Measurements from ENCODE around the gene LRRC37A3. TPM values are rescaled to one million over a fixed set of nuclear protein-coding genes. Genes with fewer than 3 reads are reported as not detected.

The LRRC37A3 gene
- total and polyA plus RNA-seq, 2 of the 13 experiments (the other 11 are each of a cell fraction or from before 2014, with no cell fraction given): 0.62 to 1.1 TPM

DNA sequence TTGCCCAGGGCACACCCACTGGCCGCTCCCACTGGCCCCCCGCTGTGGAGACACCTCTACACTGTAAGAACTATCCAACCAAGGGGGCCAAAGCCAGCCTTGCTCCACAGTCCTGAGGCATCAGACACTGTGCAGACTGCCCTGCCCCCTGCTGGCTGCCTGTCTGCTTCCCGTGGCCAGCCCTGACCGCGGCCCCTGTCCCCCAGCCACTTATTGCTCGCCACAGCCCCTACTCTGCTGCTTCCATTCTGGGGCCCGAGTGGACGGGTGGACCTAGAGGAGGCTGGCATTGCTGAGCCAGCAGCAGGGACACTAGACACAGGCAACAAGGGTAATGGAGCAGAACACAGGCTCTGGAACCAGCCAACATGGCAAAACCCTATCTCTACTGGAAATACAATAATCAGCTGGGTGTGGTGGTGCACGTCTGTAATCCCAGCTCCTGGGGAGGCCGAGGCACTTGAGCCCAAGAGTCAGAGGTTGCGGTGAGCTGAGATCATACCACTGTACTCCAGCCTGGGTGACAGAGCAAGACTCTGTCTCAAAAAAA is 19.7 kb upstream of the LRRC37A3 start:
- Histone ChIP-seq H3K36me3 (replicated peaks in 1 of 2; ENCODE audit: control insufficient read depth in 1 of 2, insufficient read depth in 2 of 2, low read length in 2 of 2) (no peaks in the 10 kb centered on the region), H3K79me2 (ENCODE audit: insufficient read depth, low read length) (no peaks in the 10 kb centered on the region), H3K4me1 (ENCODE audit: insufficient read depth, low read length) (peaks cover 10% of the 10 kb centered on the region), H3K4me2 (ENCODE audit: low read depth, low read length) (peak overlapping the region; percentile 45), H4K20me1 (ENCODE audit: insufficient read depth, low read length) (no peaks in the 10 kb centered on the region), H3K9ac (ENCODE audit: insufficient read depth, low read depth, low read length) (no peak overlapping the region), H2AFZ (ENCODE audit: low read length) (no peak overlapping the region), H3K9me3 (ENCODE audit: low read length) (no peaks in the 10 kb centered on the region), H3K4me3 (replicated peaks in 1 of 3; ENCODE audit: insufficient read depth in 1 of 3, low read depth in 2 of 3, low read length in 3 of 3) (no peak overlapping the region; a peak in 1 of 6 replicates), H3K27ac (ENCODE audit: extremely low read length, insufficient read depth, low read length) (no peak overlapping the region), H3K27me3 (ENCODE audit: control insufficient read depth in 1 of 2, insufficient read depth in 2 of 2, low read length in 2 of 2) (no peaks in the 10 kb centered on the region)
- ChIA-PET POLR2A (interaction anchor here (1.2 kb wide), 1 partner anchor 36 kb away, joined by 3 read pairs; no protein-coding TSS in a partner anchor), CTCF (ENCODE audit: low intra/inter-chr PET ratio, low total read pairs) (interaction anchor here (1.3 to 2.1 kb wide), 3 partner anchors 12 to 162 kb away, joined by 3 to 9 read pairs (median 9); partner anchors contain the start of gene LRRC37A3)
- DNase-seq (ENCODE audit: low spot score) (peak; percentile 58), FAIRE-seq (no peak), ATAC-seq (peak; percentile 96)
- 37% methylated on average over 9 of the region's 11 CpGs for WGBS (ENCODE audit: low lambda C conversion rate)
- no TSS peak for BruUV-seq (replicated peaks)
- in situ Hi-C loops (cut with HindIII; ENCODE audit: extremely low pct_ligation_motif_present, low pct_unique_long_range_greater_than_20kb) (no loop called here), intact Hi-C loops (cut with micrococcal nuclease; ENCODE audit: unreplicated experiment) (loop anchor here (5.0 kb wide), 1 partner anchor 232 kb away; no protein-coding TSS in a partner anchor)
- peak; percentile 65; the same call in 1 of the 2 replicates for TF ChIP-seq KDM2A (CRISPR knock-in tag; IDR thresholded peaks at IDR 0.05; ENCODE audit: borderline replicate concordance, low read depth)
- TF ChIP-seq ZNF703 (CRISPR knock-in tag; IDR thresholded peaks at IDR 0.05; ENCODE audit: borderline replicate concordance): no peak
- peak; percentile 58 for TF ChIP-seq ZNF781 (CRISPR knock-in tag; IDR thresholded peaks at IDR 0.05; ENCODE audit: borderline replicate concordance, not compliant biosample characterization)
- peak; percentile 85; the same call in 1 of the 2 replicates for TF ChIP-seq ZNF724P (CRISPR knock-in tag; IDR thresholded peaks at IDR 0.05; ENCODE audit: borderline replicate concordance)
- TF ChIP-seq ZNF839 (CRISPR knock-in tag; IDR thresholded peaks at IDR 0.05; ENCODE audit: borderline replicate concordance): peak; percentile 60; the same call in 1 of the 2 replicates
- TF ChIP-seq, protein P1, sequence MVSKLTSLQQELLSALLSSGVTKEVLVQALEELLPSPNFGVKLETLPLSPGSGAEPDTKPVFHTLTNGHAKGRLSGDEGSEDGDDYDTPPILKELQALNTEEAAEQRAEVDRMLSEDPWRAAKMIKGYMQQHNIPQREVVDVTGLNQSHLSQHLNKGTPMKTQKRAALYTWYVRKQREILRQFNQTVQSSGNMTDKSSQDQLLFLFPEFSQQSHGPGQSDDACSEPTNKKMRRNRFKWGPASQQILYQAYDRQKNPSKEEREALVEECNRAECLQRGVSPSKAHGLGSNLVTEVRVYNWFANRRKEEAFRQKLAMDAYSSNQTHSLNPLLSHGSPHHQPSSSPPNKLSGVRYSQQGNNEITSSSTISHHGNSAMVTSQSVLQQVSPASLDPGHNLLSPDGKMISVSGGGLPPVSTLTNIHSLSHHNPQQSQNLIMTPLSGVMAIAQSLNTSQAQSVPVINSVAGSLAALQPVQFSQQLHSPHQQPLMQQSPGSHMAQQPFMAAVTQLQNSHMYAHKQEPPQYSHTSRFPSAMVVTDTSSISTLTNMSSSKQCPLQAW (CRISPR knock-in tag; IDR thresholded peaks at IDR 0.05): 0 out of 2 replicates have a peak, but pooled peaks have one; percentile 56
- TF ChIP-seq, protein P2, sequence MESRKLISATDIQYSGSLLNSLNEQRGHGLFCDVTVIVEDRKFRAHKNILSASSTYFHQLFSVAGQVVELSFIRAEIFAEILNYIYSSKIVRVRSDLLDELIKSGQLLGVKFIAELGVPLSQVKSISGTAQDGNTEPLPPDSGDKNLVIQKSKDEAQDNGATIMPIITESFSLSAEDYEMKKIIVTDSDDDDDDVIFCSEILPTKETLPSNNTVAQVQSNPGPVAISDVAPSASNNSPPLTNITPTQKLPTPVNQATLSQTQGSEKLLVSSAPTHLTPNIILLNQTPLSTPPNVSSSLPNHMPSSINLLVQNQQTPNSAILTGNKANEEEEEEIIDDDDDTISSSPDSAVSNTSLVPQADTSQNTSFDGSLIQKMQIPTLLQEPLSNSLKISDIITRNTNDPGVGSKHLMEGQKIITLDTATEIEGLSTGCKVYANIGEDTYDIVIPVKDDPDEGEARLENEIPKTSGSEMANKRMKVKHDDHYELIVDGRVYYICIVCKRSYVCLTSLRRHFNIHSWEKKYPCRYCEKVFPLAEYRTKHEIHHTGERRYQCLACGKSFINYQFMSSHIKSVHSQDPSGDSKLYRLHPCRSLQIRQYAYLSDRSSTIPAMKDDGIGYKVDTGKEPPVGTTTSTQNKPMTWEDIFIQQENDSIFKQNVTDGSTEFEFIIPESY (CRISPR knock-in tag; IDR thresholded peaks at IDR 0.05): peak; percentile 98
- no peak for TF ChIP-seq ZNF792 (CRISPR knock-in tag; IDR thresholded peaks at IDR 0.05)
- TF ChIP-seq, protein P3, sequence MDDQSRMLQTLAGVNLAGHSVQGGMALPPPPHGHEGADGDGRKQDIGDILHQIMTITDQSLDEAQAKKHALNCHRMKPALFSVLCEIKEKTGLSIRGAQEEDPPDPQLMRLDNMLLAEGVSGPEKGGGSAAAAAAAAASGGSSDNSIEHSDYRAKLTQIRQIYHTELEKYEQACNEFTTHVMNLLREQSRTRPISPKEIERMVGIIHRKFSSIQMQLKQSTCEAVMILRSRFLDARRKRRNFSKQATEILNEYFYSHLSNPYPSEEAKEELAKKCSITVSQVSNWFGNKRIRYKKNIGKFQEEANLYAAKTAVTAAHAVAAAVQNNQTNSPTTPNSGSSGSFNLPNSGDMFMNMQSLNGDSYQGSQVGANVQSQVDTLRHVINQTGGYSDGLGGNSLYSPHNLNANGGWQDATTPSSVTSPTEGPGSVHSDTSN (CRISPR knock-in tag; IDR thresholded peaks at IDR 0.05; ENCODE audit: borderline replicate concordance): no peak
- TF ChIP-seq ZNF607 (CRISPR knock-in tag; IDR thresholded peaks at IDR 0.05; ENCODE audit: borderline replicate concordance): peak; percentile 63; the same call in 1 of the 2 replicates
- TF ChIP-seq, protein P4, sequence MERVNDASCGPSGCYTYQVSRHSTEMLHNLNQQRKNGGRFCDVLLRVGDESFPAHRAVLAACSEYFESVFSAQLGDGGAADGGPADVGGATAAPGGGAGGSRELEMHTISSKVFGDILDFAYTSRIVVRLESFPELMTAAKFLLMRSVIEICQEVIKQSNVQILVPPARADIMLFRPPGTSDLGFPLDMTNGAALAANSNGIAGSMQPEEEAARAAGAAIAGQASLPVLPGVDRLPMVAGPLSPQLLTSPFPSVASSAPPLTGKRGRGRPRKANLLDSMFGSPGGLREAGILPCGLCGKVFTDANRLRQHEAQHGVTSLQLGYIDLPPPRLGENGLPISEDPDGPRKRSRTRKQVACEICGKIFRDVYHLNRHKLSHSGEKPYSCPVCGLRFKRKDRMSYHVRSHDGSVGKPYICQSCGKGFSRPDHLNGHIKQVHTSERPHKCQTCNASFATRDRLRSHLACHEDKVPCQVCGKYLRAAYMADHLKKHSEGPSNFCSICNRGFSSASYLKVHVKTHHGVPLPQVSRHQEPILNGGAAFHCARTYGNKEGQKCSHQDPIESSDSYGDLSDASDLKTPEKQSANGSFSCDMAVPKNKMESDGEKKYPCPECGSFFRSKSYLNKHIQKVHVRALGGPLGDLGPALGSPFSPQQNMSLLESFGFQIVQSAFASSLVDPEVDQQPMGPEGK (CRISPR knock-in tag; IDR thresholded peaks at IDR 0.05): peak; percentile 62
- peak; percentile 15; the same call in 1 of the 2 replicates for TF ChIP-seq SMC3 (IDR thresholded peaks at IDR 0.05; ENCODE audit: low read length)
- TF ChIP-seq ZNF431 (CRISPR knock-in tag; IDR thresholded peaks at IDR 0.05; ENCODE audit: borderline replicate concordance, low read depth): no peak
- peak; percentile 84; the same call in 1 of the 2 replicates for TF ChIP-seq ZBTB38 (CRISPR knock-in tag; IDR thresholded peaks at IDR 0.05)

All from HepG2 (cell line).